Umbilical cord (tissue), 2 donors: ENCODE measurements around the gene CNPY1. TPM values are rescaled to one million over a fixed set of nuclear protein-coding genes. Genes with fewer than 3 reads are reported as not detected.

Source experiments
- DNase-seq: peaks from one replicate; pipeline ENCODE4 v3.0.0-alpha.2; 2015; ENCODE audit warnings: low spot score
- total RNA-seq: library from RNA; depleted of rRNA; stranded (reverse); fragments of >200 nt; gene quantifications from one replicate; pipeline ENCODE4 v1.2.3, GENCODE V29; 2014; ENCODE audit warnings: low replicate concordance; ENCODE audit not compliant: insufficient read depth

Gene CNPY1
- total RNA-seq, 1 donor from 2014 or later = 0.96 TPM

DNA sequence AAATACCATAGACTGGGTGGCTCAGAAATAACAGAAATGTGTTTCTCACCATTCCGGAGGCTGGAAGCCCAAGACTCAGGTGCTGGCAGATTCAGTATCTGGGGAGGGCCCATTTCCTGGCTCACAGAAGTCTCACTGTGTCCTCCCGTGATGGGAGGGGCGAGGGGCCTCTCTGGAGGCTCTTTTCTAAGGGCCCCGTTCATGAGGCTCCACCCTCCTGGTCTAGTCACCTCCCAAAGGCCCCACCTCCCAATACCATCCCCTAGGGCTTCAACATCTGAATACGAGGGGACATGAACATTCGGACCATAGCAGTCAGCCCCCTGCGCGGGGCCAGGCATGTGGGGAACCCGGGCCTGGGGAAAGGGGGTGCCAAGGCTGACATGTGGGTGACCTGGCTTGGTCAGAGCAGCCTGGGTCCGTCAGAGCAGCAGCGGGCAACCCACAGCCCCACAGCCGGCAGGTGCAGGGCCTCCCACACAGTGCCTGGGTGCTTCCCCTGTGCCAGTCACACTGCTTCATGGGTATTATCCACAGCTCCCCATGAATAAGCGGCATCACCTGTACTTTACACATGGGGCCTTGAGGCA lies 13.3 kb upstream of the CNPY1 start:
- no peak for DNase-seq

GRCh38 chr7:155558961-155559360 lies 12.6 kb upstream of the CNPY1 start:
- no peak for DNase-seq

GRCh38 chr7:155558351-155558750 lies 12.0 kb upstream of the CNPY1 start:
- no peak for DNase-seq

DNA sequence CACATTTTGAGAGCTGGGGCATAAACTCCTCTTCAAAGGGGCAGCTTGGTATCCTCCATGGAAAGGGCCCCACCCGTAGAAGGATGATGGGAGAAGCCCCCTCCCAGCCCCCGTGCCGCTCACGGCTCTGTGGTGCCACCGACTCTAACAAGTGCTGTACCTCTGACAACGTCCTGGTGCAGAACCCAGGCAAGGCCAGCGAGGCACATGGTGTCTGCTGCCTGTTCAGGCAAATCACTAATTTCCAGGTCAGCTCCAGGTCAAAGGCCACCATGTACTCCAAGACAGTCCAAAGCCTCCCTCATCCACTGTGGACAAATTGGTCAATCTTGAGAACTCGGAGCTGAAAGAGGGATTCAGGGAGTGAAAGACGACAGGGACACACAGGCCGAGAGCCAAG lies 11.4 kb upstream of the CNPY1 start:
- DNase-seq = no peak

- DNase-seq = no peak
Observed at GRCh38 chr7:155556763-155557162, 10.4 kb upstream of the CNPY1 start.

GRCh38 chr7:155555116-155555695 lies 8.8 kb upstream of the CNPY1 start:
- no peak for DNase-seq

DNA sequence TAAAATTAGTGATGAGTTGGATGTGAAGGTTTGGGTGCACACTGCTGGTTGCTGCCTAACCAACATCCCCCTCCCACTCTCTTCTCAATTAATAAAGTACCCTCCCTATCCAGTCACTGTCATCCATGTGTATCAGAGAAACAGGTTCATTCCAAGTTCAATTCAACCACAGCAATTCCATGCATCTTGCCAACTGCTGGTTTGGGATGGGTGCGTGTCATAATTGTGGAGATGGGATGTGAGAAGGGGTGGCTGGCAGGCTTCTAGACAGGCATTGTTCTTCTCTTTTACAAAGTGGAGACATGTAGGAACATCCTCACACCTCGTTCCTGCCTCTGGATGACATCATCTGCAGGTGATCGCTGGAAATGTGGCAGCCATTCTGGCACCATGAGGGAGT lies 7.5 kb upstream of the CNPY1 start:
- DNase-seq = no peak

- no peak for DNase-seq
Observed at GRCh38 chr7:155551785-155552611, 5.6 kb upstream of the CNPY1 start.

- DNase-seq = no peak
Observed at GRCh38 chr7:155550916-155551315, 4.6 kb upstream of the CNPY1 start.

DNA sequence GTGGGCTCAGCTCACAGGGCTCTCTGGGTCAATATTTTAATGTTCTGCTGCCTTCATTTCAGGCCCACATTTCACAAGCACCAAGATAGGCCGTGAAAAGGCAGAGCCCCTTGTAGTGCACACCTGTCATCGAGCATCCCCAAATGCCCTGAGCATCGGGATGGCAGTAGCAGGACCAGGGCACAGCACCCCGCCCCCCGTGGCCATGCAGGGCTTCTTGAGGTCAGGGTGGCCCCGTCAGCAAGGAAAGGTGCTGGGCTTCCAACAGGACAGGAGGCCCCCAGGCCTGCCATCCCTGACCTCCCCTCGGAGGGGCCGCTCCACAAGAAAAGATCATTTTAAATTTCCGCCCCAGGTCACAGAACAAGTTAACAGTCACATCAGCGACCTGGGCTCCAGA lies 2.9 kb upstream of the CNPY1 start:
- no peak for DNase-seq

DNA sequence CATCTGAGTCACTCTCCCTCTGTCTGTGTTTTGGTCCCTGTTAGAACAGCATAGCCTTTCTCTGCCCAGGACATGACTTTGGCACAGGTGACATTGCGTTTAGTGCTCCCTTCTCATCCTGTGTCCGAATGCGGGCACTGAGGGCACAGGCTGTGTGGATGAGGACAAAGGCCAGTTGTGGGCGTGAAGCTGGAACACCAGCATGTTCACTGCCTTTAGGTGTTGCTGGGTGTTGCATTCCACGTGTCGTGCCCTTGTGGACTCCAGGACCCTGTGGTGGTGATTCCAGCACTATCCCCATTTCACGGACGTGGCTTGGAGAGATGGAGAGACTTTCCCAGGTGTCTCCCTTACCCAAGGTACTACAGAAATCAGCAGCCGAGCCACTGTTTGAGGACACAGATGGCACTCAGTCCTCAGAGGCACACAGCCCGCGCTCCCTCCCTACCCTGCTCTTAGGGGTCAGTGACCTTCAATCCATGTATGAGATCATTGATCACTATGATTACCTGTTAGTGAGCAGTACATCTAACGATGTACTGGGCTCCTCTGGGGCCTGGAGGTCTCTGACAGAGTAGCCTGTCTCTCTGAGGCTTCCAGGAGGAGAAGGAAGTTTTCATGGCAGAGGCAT lies 917 bp upstream of the CNPY1 start:
- DNase-seq = no peak

GRCh38 chr7:155545348-155545747 lies 1.0 kb downstream of the CNPY1 start:
- no peak for DNase-seq

- no peak for DNase-seq
Observed at GRCh38 chr7:155544485-155544884, 1.9 kb downstream of the CNPY1 start.

DNA sequence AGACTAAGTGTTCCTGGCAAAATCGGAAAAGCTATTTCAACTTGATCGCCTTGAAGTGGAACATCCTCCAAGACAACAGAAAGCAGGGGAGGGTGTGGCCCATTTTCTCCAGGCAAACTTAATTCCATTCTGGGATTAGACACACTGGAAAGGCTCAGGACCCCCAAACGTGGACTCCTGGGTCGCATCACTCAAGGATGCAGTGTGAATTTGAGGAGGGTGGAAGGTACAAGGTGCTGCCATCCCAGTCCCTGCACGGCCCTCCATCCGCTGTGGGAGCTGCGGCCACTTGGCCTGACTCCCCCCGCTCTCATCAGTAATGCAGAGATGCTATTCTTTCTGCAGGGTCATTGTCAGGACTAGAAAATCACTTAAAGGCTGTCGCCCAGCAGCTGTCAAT lies 2.4 kb downstream of the CNPY1 start:
- DNase-seq = no peak

DNA sequence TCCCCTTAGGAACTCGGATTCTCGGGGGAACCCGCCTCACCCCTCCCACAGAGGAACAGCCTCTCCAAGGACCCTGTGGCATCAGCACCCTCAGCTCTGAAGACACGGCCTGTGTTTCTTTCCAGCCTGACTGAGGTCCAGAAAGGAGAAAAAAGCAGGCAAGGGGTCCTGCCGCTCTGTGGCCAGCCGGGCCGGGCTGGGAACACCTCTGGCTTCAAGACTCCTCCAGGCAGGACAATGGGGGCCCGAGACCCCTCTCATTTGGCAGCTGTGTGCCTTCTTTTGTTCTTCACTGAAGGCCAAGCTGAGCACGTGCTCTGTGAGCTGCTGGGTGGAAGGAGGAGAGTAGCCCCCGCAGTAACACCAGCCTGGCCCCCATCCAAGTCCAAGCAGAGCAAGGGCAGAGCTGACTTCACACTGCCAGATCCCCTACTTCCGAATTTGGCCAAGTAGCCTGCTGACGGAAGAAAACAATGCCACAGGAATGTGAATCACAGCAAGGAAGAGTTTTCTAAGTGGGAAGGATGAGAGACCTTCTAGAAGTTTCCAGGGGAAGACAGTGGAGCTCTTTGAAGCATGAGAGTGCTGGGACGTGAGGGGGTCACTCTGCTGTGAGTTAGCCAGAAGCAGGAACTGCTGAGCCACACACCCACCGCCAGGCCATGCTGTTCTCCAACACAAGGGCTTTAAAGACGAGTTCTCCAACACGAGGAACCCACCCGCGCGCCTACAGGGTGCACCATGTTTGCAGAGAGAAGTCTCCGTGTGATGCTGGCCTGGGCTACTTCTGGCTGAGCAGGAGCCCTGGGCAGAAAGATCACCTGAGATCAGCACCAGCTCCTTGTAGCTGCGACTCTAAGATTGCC lies 3.1 kb downstream of the CNPY1 start:
- peak; percentile 45 for DNase-seq

- no peak for DNase-seq
Observed at GRCh38 chr7:155541986-155542675, 4.2 kb downstream of the CNPY1 start.

- DNase-seq = no peak
Observed at GRCh38 chr7:155540553-155540952, 5.8 kb downstream of the CNPY1 start.

GRCh38 chr7:155538293-155538692 lies 8.1 kb downstream of the CNPY1 start:
- no peak for DNase-seq

DNA sequence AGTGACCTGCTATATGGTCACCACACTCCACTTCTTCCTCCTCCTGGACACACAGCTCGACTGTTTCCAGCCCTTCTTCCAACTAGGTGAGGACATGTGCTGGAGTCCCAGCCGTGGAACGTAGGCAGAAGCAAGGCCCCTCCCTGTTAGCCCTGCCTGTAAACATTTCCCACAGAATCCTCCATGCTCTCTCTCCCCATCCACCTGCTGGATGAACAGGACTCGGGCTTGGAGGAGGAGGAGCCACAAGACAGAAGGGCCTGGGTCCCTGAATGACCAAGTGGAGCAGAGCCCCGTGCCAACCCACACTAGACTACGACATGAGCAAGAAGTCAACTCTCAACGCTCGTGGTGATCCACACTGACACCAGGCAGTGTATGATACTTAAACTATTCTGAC lies 9.9 kb downstream of the CNPY1 start:
- no peak for DNase-seq

DNA sequence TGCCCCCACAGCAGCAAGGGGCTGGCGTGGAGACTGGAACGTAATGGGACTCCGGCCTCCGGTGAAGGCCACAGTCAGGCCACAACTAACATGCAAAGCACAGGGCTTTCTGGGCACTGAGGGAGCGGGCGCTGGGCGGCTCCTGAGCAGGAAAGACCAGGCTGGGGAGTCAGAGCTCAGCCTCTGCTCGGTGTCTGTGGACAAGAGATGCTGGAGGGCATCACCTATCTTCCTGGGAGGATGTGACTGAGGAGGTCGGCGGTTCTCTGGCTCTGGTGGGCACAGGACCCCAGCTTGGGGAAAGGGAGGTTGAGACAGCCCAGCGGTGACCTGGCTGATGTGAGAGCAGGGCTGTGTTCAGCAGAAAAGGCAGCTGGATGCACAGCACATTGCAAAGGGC lies 11.7 kb downstream of the CNPY1 start:
- DNase-seq = no peak
